Endothelial cell of umbilical vein (primary cell): ENCODE measurements around the gene ACTL8. TPM values are rescaled to one million over a fixed set of nuclear protein-coding genes. Genes with fewer than 3 reads are reported as not detected.

ENCODE experiments used
- BruUV-seq: library from RNA; stranded (reverse); fragments of 400-500 nt; replicated peaks from 2 replicates; lab custom pipeline; 2021; lab: Mats Ljungman, UMichigan
- CTCF ChIA-PET: fragments of 300-600, 350-600 bp; sonication (Branson Sonifier 250); formaldehyde crosslinking; loops from one replicate; lab custom pipeline; 2021; ENCODE audit warnings: antibody characterized with exemption, inconsistent platforms; lab: Charles Lee
- POLR2A ChIA-PET: fragments of 300-600, 350-600 bp; sonication (Branson Sonifier 250); formaldehyde crosslinking; loops from one replicate; lab custom pipeline; 2021; ENCODE audit warnings: antibody characterized with exemption, inconsistent platforms; lab: Charles Lee
- DNase-seq: peaks from one replicate; pipeline ENCODE4 v3.0.0-alpha.2; 2011; ENCODE audit warnings: low read depth, low spot score
- FAIRE-seq: peaks from 2 replicates; lab custom pipeline; 2011; peaks lifted over from hg19 to GRCh38; lab: Jason Lieb, UNC
- H2AFZ ChIP-seq: 2 replicates; pipeline ENCODE4 v1.6.0; 2012; ENCODE audit warnings: low read depth, low read length, control low read depth, inconsistent platforms
- H3K27ac ChIP-seq: 2 replicates; pipeline ENCODE4 v1.5.1; 2011; ENCODE audit warnings: low read depth, mild to moderate bottlenecking, control low read depth, low read length, moderate library complexity; ENCODE audit not compliant: insufficient read depth
- H3K27me3 ChIP-seq, 2 experiments: 2 replicates each; pipeline versions ENCODE4 v1.6.0 to v1.6.1; 2011; ENCODE audit warnings: low read length in 2 of 2, mixed read lengths in 1 of 2; ENCODE audit not compliant: control insufficient read depth in 2 of 2, insufficient read depth in 2 of 2
- H3K36me3 ChIP-seq, 2 experiments: 2 replicates in 1 of 2; 3 replicates in 1 of 2; pipeline ENCODE4 v1.5.1; 2011; ENCODE audit warnings: low read length in 2 of 2, mild to moderate bottlenecking in 1 of 2, moderate library complexity in 1 of 2; ENCODE audit not compliant: control insufficient read depth in 2 of 2, insufficient read depth in 2 of 2; ENCODE audit errors: extremely low read depth in 1 of 2
- H3K4me1 ChIP-seq: 3 replicates; pipeline ENCODE4 v1.5.1; 2011; ENCODE audit warnings: mild to moderate bottlenecking, low read length; ENCODE audit not compliant: control insufficient read depth, insufficient read depth; ENCODE audit errors: extremely low read depth
- H3K4me2 ChIP-seq: 2 replicates; pipeline ENCODE4 v1.6.1; 2011; ENCODE audit warnings: low read length, control low read depth, mixed read lengths; ENCODE audit not compliant: insufficient read depth
- H3K4me3 ChIP-seq, 3 experiments: fragments of 200-600 bp in 1 of 3; sonication (generic), shearing (Covaris generic) in 1 of 3; replicated peaks in 1 of 3; 2 replicates each; pipeline ENCODE4 v1.5.1; 2011 to 2016; ENCODE audit warnings: control low read depth in 3 of 3, low read length in 3 of 3, mild to moderate bottlenecking in 2 of 3, inconsistent platforms in 1 of 3, low read depth in 1 of 3, moderate library complexity in 1 of 3; ENCODE audit not compliant: insufficient read depth in 1 of 3
- H3K79me2 ChIP-seq: 2 replicates; pipeline ENCODE4 v1.6.0; 2012; ENCODE audit warnings: low read length, inconsistent platforms; ENCODE audit not compliant: control insufficient read depth, insufficient read depth
- H3K9ac ChIP-seq: replicated peaks from 2 replicates; pipeline ENCODE3; 2011; ENCODE audit warnings: low read length, control low read depth; ENCODE audit not compliant: insufficient read depth; ENCODE audit errors: extremely low read depth
- H3K9me1 ChIP-seq: replicated peaks from 3 replicates; pipeline ENCODE4 v1.6.0; 2011; ENCODE audit warnings: mild to moderate bottlenecking, low read length; ENCODE audit not compliant: control insufficient read depth, insufficient read depth; ENCODE audit errors: extremely low read depth
- H3K9me3 ChIP-seq: replicated peaks from 2 replicates; pipeline ENCODE4 v1.5.1; 2012; ENCODE audit warnings: low read length, inconsistent platforms; ENCODE audit not compliant: control insufficient read depth, insufficient read depth
- H4K20me1 ChIP-seq: replicated peaks from 2 replicates; pipeline ENCODE3; 2011; ENCODE audit warnings: mild to moderate bottlenecking, low read length; ENCODE audit not compliant: control insufficient read depth, insufficient read depth; ENCODE audit errors: extremely low read depth
- EZH2 ChIP-seq: IDR thresholded peaks from 2 replicates; pipeline ENCODE4 v1.6.1; 2012; ENCODE audit warnings: borderline replicate concordance, low read depth, mild to moderate bottlenecking, moderate library complexity, low read length, inconsistent platforms; ENCODE audit not compliant: severe bottlenecking
- FOS ChIP-seq: IDR thresholded peaks from 2 replicates; pipeline ENCODE4 v1.6.1; 2011; ENCODE audit warnings: mild to moderate bottlenecking, low read length, moderate library complexity, borderline replicate concordance; ENCODE audit not compliant: insufficient read depth
- GATA2 ChIP-seq: IDR thresholded peaks from 2 replicates; pipeline ENCODE4 v1.7.0; 2011; ENCODE audit warnings: low read depth, mild to moderate bottlenecking, moderate library complexity, mixed read lengths, low read length; ENCODE audit not compliant: insufficient read length, insufficient read depth
- JUN ChIP-seq: IDR thresholded peaks from 2 replicates; pipeline ENCODE4 v1.6.1; 2011; ENCODE audit warnings: borderline replicate concordance, low read depth; ENCODE audit not compliant: insufficient read length, insufficient read depth
- MYC ChIP-seq: IDR thresholded peaks from one replicate; pipeline ENCODE4 v1.6.1; 2011; ENCODE audit warnings: mild to moderate bottlenecking, low read depth, low read length
- POLR2A ChIP-seq: IDR thresholded peaks from 2 replicates; pipeline ENCODE4 v1.6.1; 2012; ENCODE audit warnings: low read depth, mild to moderate bottlenecking, control low read depth, low read length
- POLR2AphosphoS5 ChIP-seq: IDR thresholded peaks from 2 replicates; pipeline ENCODE4 v1.6.1; 2012; ENCODE audit warnings: low read depth, mild to moderate bottlenecking, control low read depth, low read length, moderate library complexity; ENCODE audit not compliant: insufficient read depth
- dilution Hi-C: fragments of 300-500 bp; cut with MboI; formaldehyde crosslinking; loops from one replicate; pipeline ENCODE4 v1.15.0; 2019; ENCODE audit warnings: low sequenced_read_pairs; ENCODE audit not compliant: extremely low pct_ligation_motif_present
- intact Hi-C: fragments of 100-400 bp; cut with micrococcal nuclease; formaldehyde crosslinking; loops from one replicate; pipeline ENCODE4 v1.10.0; 2022
- polyA plus RNA-seq, 4 experiments: library from polyadenylated mRNA; depleted of rRNA in 3 of 4; stranded (reverse) in 3 of 4; unstranded in 1 of 4; fragments of >200 nt; gene quantifications; 2 replicates each; pipeline versions ENCODE4 v1.2.1 to v1.2.3, GENCODE V29; 2011 to 2012; ENCODE audit warnings: missing spikeins in 1 of 4
- total RNA-seq: library from RNA; stranded (reverse); gene quantifications from 2 replicates; pipeline ENCODE4 v1.2.3, GENCODE V29; 2021
- TF ChIP-seq, protein P1 (sequence below): IDR thresholded peaks from 2 replicates; pipeline ENCODE4 v1.6.1; 2011; ENCODE audit not compliant: insufficient read depth, insufficient read length
- TF ChIP-seq, protein P2 (sequence below), 2 donors: IDR thresholded peaks; 1 replicate in 1 of 2; 2 replicates in 1 of 2; pipeline ENCODE4 v1.5.1; 2011; ENCODE audit warnings: low read length in 2 of 2, mild to moderate bottlenecking in 2 of 2, moderate library complexity in 2 of 2, control low read depth in 1 of 2, inconsistent platforms in 1 of 2, low read depth in 1 of 2; ENCODE audit not compliant: insufficient read depth in 1 of 2; ENCODE audit errors: extremely low read depth in 1 of 2

The ACTL8 gene
- total and polyA plus RNA-seq, 2 donors (not counting 3 experiments of a cell fraction or from before 2014, with no cell fraction given): not detected

DNA sequence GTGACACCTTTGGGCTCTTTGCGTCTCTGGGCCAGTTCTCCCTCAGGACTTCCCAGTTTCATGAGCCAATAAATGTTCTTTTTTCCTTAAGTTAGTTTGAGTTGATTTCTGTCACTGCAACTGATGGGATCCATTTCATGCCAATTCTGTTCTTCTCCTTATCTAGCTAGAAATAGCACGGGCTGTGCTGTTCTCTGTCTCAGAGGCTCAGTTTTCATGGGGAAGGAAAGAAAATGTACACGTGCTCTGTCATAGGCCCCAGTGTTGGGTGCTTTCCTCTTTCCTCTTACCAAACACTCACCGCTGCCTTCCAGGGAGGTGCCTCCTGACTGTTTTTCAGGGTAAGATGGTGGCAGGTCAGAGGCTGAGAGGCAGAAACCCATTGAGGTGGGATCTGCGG, 43.2 kb upstream of the ACTL8 start:
- TF ChIP-seq POLR2A: no peak
- TF ChIP-seq, protein P1, sequence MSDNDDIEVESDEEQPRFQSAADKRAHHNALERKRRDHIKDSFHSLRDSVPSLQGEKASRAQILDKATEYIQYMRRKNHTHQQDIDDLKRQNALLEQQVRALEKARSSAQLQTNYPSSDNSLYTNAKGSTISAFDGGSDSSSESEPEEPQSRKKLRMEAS: no peak
- TF ChIP-seq FOS: no peak
- TF ChIP-seq MYC: no peak
- TF ChIP-seq, protein P2, sequence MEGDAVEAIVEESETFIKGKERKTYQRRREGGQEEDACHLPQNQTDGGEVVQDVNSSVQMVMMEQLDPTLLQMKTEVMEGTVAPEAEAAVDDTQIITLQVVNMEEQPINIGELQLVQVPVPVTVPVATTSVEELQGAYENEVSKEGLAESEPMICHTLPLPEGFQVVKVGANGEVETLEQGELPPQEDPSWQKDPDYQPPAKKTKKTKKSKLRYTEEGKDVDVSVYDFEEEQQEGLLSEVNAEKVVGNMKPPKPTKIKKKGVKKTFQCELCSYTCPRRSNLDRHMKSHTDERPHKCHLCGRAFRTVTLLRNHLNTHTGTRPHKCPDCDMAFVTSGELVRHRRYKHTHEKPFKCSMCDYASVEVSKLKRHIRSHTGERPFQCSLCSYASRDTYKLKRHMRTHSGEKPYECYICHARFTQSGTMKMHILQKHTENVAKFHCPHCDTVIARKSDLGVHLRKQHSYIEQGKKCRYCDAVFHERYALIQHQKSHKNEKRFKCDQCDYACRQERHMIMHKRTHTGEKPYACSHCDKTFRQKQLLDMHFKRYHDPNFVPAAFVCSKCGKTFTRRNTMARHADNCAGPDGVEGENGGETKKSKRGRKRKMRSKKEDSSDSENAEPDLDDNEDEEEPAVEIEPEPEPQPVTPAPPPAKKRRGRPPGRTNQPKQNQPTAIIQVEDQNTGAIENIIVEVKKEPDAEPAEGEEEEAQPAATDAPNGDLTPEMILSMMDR (IDR thresholded peaks at IDR 0.05; ENCODE audit: extremely low read depth in 1 of 2, insufficient read depth in 1 of 2, low read depth in 1 of 2, low read length in 2 of 2): no peak
- TF ChIP-seq POLR2AphosphoS5: no peak
- TF ChIP-seq GATA2: no peak
- TF ChIP-seq EZH2: no peak
- no peak for TF ChIP-seq JUN
- no peaks in the 10 kb centered on the region for H3K9me3 ChIP-seq
- no peak overlapping the region for H2AFZ ChIP-seq
- no peak for DNase-seq
- dilution Hi-C loops: no loop called here
- BruUV-seq: no TSS peak
- no peak for FAIRE-seq
- intact Hi-C loops: no loop called here
- H3K36me3 ChIP-seq: no peaks in the 10 kb centered on the region
- H3K27ac ChIP-seq: no peak overlapping the region
- H3K4me3 ChIP-seq: no peak overlapping the region
- no peak overlapping the region for H3K4me2 ChIP-seq
- no peaks in the 10 kb centered on the region for H3K79me2 ChIP-seq
- H3K4me1 ChIP-seq: no peaks in the 10 kb centered on the region
- H3K27me3 ChIP-seq: no peaks in the 10 kb centered on the region
- no peaks in the 10 kb centered on the region for H3K9me1 ChIP-seq
- H3K9ac ChIP-seq: no peak overlapping the region
- ChIA-PET CTCF (no interaction called here), POLR2A (no interaction called here)
- H4K20me1 ChIP-seq: no peaks in the 10 kb centered on the region
